HuH-7 (cell line): ENCODE results near the gene SLC22A25.

ENCODE experiments used
- DNase-seq: peaks from one replicate; pipeline ENCODE4 v3.0.0; 2011; ENCODE audit warnings: low spot score

SLC22A25 gene

DNA sequence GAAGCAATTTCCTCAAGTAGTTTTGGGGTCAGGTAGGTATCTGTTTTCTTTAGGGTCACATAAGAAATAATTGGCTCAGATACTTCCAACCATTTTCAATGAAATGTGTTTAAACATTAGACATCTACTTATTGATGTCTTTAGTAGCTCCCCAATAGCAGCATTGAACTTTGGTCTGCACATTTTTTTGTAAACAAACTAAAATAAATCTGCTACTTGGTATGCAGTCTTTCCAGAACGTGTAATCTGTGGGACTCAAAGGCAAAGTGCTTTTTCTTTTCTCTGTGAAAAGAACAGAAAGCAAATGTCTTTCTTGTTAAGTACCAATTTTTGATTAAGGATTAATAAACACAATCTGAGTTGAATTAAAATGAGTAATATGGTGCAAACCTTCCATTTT lies 13.6 kb downstream of the SLC22A25 start:
- DNase-seq = no peak

- DNase-seq = no peak
Observed at GRCh38 chr11:63227521-63228107, 15.8 kb downstream of the SLC22A25 start.

- no peak for DNase-seq
Observed at GRCh38 chr11:63226488-63227114, 16.8 kb downstream of the SLC22A25 start.

DNA sequence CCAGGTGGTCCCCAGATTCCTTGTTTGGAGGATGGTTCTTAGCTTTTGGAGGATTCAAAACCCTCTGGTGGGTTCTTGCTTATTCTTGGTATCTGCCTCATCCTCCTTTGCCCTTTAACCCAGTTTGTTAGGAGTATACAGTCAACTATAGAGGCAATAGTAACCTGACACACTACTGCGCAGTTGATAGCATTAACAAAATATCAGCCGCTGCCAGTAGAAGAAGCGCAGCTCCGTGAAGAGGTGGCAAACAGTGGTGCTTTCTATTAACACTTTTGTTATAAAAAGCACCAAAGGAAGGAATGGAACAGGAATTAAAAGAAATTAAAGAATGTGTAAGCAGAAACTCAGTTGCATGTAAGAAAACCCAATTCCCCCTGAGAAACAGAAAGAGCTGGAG lies 29.3 kb downstream of the SLC22A25 start:
- DNase-seq = no peak

GRCh38 chr11:63212742-63213141 lies 30.7 kb downstream of the SLC22A25 start:
- DNase-seq = no peak

- DNase-seq = no peak
Observed at GRCh38 chr11:63210111-63210510, 33.3 kb downstream of the SLC22A25 start.
